GM12892 (cell line): Measurements from ENCODE around the gene ABCB1.

Experiments used
- POLR2A ChIP-seq: IDR thresholded peaks from 2 replicates; pipeline ENCODE4 v1.6.1; 2011; ENCODE audit warnings: low read depth, low read length, control low read depth
- POLR2AphosphoS5 ChIP-seq: IDR thresholded peaks from 2 replicates; pipeline ENCODE4 v1.6.1; 2011; ENCODE audit warnings: low read depth, low read length, control low read depth
- TAF1 ChIP-seq: IDR thresholded peaks from 2 replicates; pipeline ENCODE4 v1.6.1; 2011; ENCODE audit warnings: low read depth, mild to moderate bottlenecking, control low read depth, low read length, borderline replicate concordance

- TF ChIP-seq POLR2A (no peak), TAF1 (no peak), POLR2AphosphoS5 (no peak)
Observed at GRCh38 chr7:87538052-87538451, 62.6 kb downstream of the ABCB1 start.
